HG03565 (cell line): ENCODE data around the gene UBL4B.

ENCODE experiments used
- ATAC-seq: cut with Tn5 transposase; IDR thresholded peaks from one replicate; pipeline ENCODE4 v1.9.1; 2021; ENCODE audit warnings: mild to moderate bottlenecking, moderate library complexity; ENCODE audit not compliant: unreplicated experiment

UBL4B gene

GRCh38 chr1:110113551-110113950, 1.3 kb downstream of the UBL4B start:
- ATAC-seq, result no peak

- ATAC-seq, result no peak
Measured at GRCh38 chr1:110114173-110114572, 1.9 kb downstream of the UBL4B start.

- ATAC-seq, result no peak
Measured at GRCh38 chr1:110114784-110115183, 2.5 kb downstream of the UBL4B start.

GRCh38 chr1:110118636-110119396, 6.6 kb downstream of the UBL4B start:
- ATAC-seq, result no peak

- no peak for ATAC-seq
Measured at GRCh38 chr1:110119843-110120242, 7.6 kb downstream of the UBL4B start.

- no peak for ATAC-seq
Measured at GRCh38 chr1:110120960-110121561, 8.8 kb downstream of the UBL4B start.

GRCh38 chr1:110123224-110123623, 11.0 kb downstream of the UBL4B start:
- ATAC-seq, result no peak

- no peak for ATAC-seq
Measured at GRCh38 chr1:110125810-110126209, 13.6 kb downstream of the UBL4B start.

GRCh38 chr1:110130113-110130591, 17.9 kb downstream of the UBL4B start:
- no peak for ATAC-seq

- no peak for ATAC-seq
Measured at GRCh38 chr1:110130989-110131388, 18.7 kb downstream of the UBL4B start.

GRCh38 chr1:110132682-110133081, 20.4 kb downstream of the UBL4B start:
- no peak for ATAC-seq

DNA sequence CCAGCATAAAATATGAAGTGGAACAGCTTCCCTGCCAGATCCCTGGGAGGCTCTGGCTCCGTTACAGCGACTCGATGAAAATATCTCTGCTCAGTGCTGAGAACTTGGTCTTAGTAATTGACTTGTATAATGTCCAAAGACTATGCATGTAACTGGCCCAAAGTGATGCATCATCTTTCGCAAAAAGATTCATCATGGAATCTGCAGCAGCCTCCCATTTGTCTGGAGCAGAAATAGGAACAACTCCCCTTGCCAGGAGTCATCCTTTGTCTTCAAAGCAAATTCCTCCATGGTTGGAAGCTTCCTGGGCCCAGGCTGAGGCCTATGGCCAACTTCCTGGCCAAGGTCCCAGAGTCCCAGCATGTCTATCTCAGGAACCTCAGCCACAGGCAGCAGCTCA, 21.2 kb downstream of the UBL4B start:
- no peak for ATAC-seq

DNA sequence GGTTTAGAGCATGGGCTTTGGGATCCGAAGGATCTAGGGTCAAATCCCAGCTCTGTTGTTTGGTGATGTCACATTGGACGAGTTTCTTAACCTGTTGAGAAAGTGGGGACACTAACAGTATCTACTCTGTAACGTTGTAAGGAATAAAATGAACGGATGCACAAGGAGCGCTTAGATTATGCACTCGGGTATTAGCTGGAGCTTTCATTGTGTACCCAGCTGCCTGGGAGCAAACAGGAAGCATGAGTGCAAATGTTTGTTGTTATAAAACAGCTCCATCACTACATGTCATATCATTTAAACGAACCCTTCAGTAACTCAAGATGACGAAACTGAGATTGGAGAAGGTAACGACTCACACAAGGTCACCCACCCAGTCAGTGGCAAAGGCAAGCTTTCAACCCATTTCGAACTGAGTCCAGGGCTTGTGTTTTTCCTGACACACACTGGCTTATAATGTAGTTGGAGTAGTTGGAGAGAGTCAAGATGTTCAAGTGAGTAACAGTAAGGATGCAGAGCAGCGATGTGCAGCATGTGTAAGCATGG, 21.9 kb downstream of the UBL4B start:
- no peak for ATAC-seq

- no peak for ATAC-seq
Measured at GRCh38 chr1:110135246-110135645, 23.0 kb downstream of the UBL4B start.

DNA sequence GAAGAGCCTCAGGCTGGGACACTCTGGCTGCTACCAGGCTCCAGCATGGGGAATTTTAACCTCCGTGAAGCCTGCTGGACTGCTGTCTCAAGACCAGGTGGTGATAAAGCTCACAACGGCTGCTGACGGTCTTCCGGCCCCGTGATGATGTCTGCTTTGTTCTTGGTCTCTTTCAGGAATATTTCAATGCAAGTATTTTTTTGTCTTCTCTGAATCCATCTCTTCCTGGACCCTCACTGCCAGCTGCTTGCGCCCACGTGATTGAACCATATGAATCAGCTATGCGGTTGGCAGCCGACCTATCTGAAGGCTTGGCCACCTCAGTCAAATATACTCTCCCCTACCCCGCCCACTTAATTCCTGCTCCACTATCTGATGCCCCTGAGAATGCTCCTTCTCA, 23.4 kb downstream of the UBL4B start:
- no peak for ATAC-seq

GRCh38 chr1:110136911-110137310, 24.7 kb downstream of the UBL4B start:
- no peak for ATAC-seq

- no peak for ATAC-seq
Measured at GRCh38 chr1:110138956-110139355, 26.7 kb downstream of the UBL4B start.

DNA sequence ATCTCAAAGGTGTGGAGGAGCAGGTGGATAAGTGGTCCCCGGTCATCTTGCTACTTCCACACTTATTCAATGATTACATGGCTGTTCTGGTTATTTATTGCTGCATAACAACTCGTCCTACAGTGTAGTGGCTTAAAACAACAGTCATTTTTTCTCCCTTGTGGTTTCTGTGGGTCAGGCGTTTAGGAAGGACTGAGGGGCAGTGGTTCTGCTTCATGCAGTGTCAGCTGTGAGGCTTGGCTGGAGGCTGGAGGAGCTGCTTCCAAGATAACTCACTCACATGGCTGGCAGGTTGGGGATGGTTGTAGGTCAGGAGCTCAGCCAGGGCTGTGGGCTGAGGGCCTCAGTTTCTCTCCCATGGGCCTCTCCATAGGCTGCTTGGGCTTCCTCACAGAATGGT, 32.1 kb downstream of the UBL4B start:
- no peak for ATAC-seq

GRCh38 chr1:110148961-110149360, 36.7 kb downstream of the UBL4B start:
- ATAC-seq, result no peak

GRCh38 chr1:110150330-110151174, 38.3 kb downstream of the UBL4B start, which contains the start of gene SLC6A17:
TSS of gene SLC6A17 (plus strand) at chr1:110150494. CDS start at chr1:110166930, 16,436 bp downstream.
- no peak for ATAC-seq

DNA sequence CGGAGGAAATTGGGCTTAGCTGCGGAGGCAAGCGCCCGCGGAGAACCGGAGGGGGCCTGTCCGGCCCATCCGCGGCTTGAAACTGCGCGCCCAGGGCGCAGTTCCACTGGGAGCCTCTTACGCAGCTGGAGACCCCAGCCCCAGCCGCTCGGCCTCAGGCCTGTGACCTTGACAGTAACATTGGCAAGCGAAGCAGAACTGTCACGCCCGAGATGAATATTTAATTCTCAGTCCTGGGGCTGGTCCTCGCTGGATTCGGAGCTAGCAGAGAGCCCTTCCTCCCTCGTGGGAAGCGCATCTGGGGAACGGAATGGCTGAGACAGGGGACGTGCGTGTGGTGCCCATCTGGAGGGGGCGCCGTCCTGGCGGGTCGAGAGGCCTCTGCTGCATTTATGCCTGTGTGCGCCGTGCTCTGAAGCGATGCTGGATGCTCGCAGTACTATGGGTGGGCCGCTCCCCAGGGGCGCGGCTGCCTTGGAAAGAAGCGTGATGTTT, 39.0 kb downstream of the UBL4B start:
- no peak for ATAC-seq
